ENCODE measurements around the gene SLC26A6. TPM values are rescaled to one million over a fixed set of nuclear protein-coding genes. Genes with fewer than 3 reads are reported as not detected.

Gene SLC26A6
- total RNA-seq, 1 experiment from 2014 or later: 47.4 TPM

DNA sequence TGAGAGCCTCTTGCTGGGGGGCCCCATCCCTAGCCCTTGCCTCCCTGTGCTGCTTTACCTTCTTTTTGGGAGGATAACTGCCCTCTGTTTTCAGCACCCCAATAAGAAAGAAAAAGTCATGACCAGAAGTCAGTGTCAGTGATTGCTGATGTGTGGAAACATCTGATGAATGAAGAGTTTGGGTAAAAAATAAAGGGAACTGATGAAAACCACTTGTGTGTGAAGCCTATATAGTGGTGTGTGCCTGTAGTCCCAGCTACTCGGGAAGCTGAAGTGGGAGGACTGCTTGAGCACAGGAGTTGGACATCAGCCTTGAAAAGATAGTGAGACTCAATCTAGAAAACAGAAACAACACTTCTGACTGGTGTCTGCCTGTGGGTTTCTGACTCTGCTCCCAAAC, 37.3 kb upstream of the SLC26A6 start:
- Mint-ChIP-seq H3K27me3 (ENCODE audit: insufficient read depth, unreplicated experiment) (no peaks in the 10 kb centered on the region), H3K36me3 (ENCODE audit: insufficient read depth, unreplicated experiment) (peaks cover 28% of the 10 kb centered on the region), H3K27ac (ENCODE audit: low read depth, unreplicated experiment) (no peak overlapping the region), H3K4me3 (ENCODE audit: unreplicated experiment) (no peak overlapping the region), H3K9me3 (ENCODE audit: unreplicated experiment) (no peaks in the 10 kb centered on the region), H3K4me1 (ENCODE audit: insufficient read depth, unreplicated experiment) (no peaks in the 10 kb centered on the region)
- CTCF ChIA-PET: interaction anchor here (0.6 to 1.1 kb wide), 2 partner anchors 67 to 559 kb away, joined by 3 to 5 read pairs; no protein-coding TSS in a partner anchor
- no peak for TF ChIP-seq CTCF (IDR thresholded peaks at IDR 0.05; ENCODE audit: unreplicated experiment)
- no peak for DNase-seq (ENCODE audit: unreplicated experiment)
- intact Hi-C loops (cut with micrococcal nuclease): no loop called here
- POLR2A ChIA-PET: interaction anchor here (1.1 kb wide), 1 partner anchor 37 kb away, joined by 5 read pairs; no protein-coding TSS in a partner anchor
- no TSS peak for BruUV-seq (replicated peaks)

- no peak for TF ChIP-seq CTCF (IDR thresholded peaks at IDR 0.05; ENCODE audit: unreplicated experiment)
- intact Hi-C loops (cut with micrococcal nuclease): loop anchor here (1.0 to 5.0 kb wide), 3 partner anchors 20 to 198 kb away; partner anchors contain the start of genes NCKIPSD and UQCRC1
- Mint-ChIP-seq H3K27me3 (ENCODE audit: insufficient read depth, unreplicated experiment) (no peaks in the 10 kb centered on the region), H3K9me3 (ENCODE audit: unreplicated experiment) (no peaks in the 10 kb centered on the region), H3K36me3 (ENCODE audit: insufficient read depth, unreplicated experiment) (peaks cover 48% of the 10 kb centered on the region), H3K4me3 (ENCODE audit: unreplicated experiment) (no peak overlapping the region), H3K4me1 (ENCODE audit: insufficient read depth, unreplicated experiment) (peaks cover 6% of the 10 kb centered on the region), H3K27ac (ENCODE audit: low read depth, unreplicated experiment) (no peak overlapping the region)
- BruUV-seq (replicated peaks): no TSS peak
- no peak for DNase-seq (ENCODE audit: unreplicated experiment)
- POLR2A ChIA-PET: interaction anchor here (0.5 to 5.0 kb wide), 9 partner anchors 10 to 288 kb away, joined by 3 to 50 read pairs (median 7); partner anchors contain the start of genes IP6K2 and NCKIPSD
- CTCF ChIA-PET: interaction anchor here (0.5 to 3.5 kb wide), 8 partner anchors 19 to 119 kb away, joined by 3 to 16 read pairs (median 4); partner anchors contain the start of gene SLC26A6
These were observed 29.7 kb upstream of the SLC26A6 start for GRCh38 chr3:48664929-48665328.

- no peaks in the 10 kb centered on the region for H3K9me3 Mint-ChIP-seq (ENCODE audit: unreplicated experiment)
- intact Hi-C loops (cut with micrococcal nuclease): loop anchor here (1.0 to 5.0 kb wide), 3 partner anchors 21 to 197 kb away; partner anchors contain the start of genes NCKIPSD and UQCRC1
- CTCF ChIA-PET: interaction anchor here (0.6 to 3.5 kb wide), 13 partner anchors 20 to 1294 kb away, joined by 3 to 16 read pairs (median 4); partner anchors contain the start of gene SLC26A6
- TF ChIP-seq CTCF (IDR thresholded peaks at IDR 0.05; ENCODE audit: unreplicated experiment): no peak
- no peaks in the 10 kb centered on the region for H3K27me3 Mint-ChIP-seq (ENCODE audit: insufficient read depth, unreplicated experiment)
- peak overlapping the region; percentile 99 for H3K27ac Mint-ChIP-seq (ENCODE audit: low read depth, unreplicated experiment)
- peak overlapping the region; percentile 96 for H3K4me3 Mint-ChIP-seq (ENCODE audit: unreplicated experiment)
- no peak for DNase-seq (ENCODE audit: unreplicated experiment)
- H3K36me3 Mint-ChIP-seq (ENCODE audit: insufficient read depth, unreplicated experiment): peaks cover 52% of the 10 kb centered on the region
- BruUV-seq (replicated peaks): no TSS peak
- POLR2A ChIA-PET: interaction anchor here (0.6 to 5.1 kb wide), 27 partner anchors 10 to 429 kb away, joined by 3 to 88 read pairs (median 8); partner anchors contain the start of genes ARIH2, CCDC51, IP6K2 and NCKIPSD
- peaks cover 6% of the 10 kb centered on the region for H3K4me1 Mint-ChIP-seq (ENCODE audit: insufficient read depth, unreplicated experiment)
These were observed 29.0 kb upstream of the SLC26A6 start for GRCh38 chr3:48664313-48664644.

DNA sequence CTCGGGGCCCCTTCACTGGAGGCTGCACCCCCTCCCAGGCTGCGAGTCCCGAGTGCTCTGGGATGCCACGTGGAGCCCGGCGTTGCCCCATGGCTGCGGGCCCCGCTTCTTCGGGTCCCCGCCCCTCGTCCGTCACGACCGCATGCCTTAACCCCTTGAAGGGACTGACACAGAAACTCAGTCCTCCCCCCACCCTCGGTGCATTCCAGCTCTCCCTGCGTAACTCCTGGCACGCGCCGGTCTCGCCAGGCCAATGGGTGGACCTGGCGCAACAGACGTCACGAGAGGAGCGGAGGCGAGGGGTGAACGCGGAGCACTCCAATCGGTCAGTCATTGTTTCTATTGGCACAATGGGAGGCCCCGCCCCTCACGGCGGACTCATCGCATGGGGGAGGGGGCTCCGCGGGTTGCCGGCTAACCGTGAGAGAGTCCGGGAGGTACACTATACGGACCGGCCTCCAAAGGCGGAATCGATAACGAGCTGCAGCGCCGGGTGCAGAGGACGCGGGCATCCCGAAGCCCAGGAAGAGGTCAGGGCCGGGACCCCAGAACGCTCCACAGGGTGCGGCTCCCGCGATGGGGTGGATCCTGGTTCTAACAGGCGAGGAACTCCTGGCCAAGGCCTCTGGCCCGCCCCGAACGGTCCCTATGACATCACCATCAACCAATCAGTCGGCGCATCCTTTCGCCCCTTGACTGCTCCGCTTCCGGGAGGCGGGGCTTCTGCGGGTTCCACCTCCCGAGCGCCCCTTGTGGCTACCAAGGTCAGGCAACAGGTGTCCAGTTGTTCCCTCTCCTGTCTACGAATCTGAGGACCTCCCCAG, 28.4 kb upstream of the SLC26A6 start:
- no TSS peak for BruUV-seq (replicated peaks)
- Mint-ChIP-seq H3K36me3 (ENCODE audit: insufficient read depth, unreplicated experiment) (peaks cover 58% of the 10 kb centered on the region), H3K4me1 (ENCODE audit: insufficient read depth, unreplicated experiment) (peaks cover 6% of the 10 kb centered on the region), H3K9me3 (ENCODE audit: unreplicated experiment) (no peaks in the 10 kb centered on the region), H3K4me3 (ENCODE audit: unreplicated experiment) (peak overlapping the region; percentile 96), H3K27ac (ENCODE audit: low read depth, unreplicated experiment) (peak overlapping the region; percentile 99), H3K27me3 (ENCODE audit: insufficient read depth, unreplicated experiment) (no peaks in the 10 kb centered on the region)
- ChIA-PET POLR2A (interaction anchor here (0.6 to 5.1 kb wide), 40 partner anchors 8 to 429 kb away, joined by 3 to 88 read pairs (median 4); partner anchors contain the start of genes ARIH2, ATRIP, CCDC51 and IP6K2), CTCF (interaction anchor here (0.6 to 3.5 kb wide), 16 partner anchors 9 to 1293 kb away, joined by 3 to 16 read pairs (median 4); partner anchors contain the start of gene SLC26A6)
- intact Hi-C loops (cut with micrococcal nuclease): loop anchor here (1.0 to 5.0 kb wide), 5 partner anchors 22 to 196 kb away; partner anchors contain the start of genes NCKIPSD, SLC26A6 and UQCRC1
- DNase-seq (ENCODE audit: unreplicated experiment): peak; percentile 99
- TF ChIP-seq CTCF (IDR thresholded peaks at IDR 0.05; ENCODE audit: unreplicated experiment): peak; percentile 80

Data from MCF 10A (cell line).